Measurements from ENCODE around the gene ANKH.

The ANKH gene

GRCh38 chr5:14753947-14754346 is 117.6 kb downstream of the ANKH start:
- in situ Hi-C loops (cut with HindIII; ENCODE audit: low pct_ligation_motif_present, low pct_unique_long_range_greater_than_20kb, low sequenced_read_pairs), result no loop called here
- DNase-seq, result no peak

- DNase-seq, result no peak
Measured at GRCh38 chr5:14753292-14753691, 118.3 kb downstream of the ANKH start.

DNA sequence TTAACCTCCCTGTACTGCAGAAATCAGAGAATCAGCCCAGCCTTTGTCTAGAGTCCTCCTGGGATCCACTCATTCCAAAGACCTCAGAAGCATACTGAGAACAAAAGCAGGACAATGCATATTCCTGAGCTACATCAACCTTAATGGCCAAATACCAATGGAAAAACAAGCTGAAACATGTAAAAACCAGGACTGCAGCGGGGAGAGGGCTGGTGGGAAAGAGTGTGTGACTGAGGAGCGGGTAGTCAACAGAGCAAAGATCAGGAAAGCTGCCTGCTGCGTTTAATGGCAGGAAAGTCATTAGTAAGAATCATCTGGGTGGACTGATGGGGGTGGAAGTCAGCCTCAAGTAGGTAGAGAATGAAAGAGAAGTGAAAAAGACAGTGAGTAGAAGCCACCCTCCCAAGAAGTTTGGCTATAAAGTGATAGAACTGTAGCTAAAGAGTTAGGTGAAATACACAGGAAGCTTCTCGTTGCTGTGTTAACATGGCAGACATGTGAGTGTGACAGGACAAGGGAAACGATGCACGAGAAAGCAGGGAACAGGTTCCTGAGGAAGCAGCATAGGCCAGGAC is 119.0 kb downstream of the ANKH start:
- in situ Hi-C loops (cut with HindIII; ENCODE audit: low pct_ligation_motif_present, low pct_unique_long_range_greater_than_20kb, low sequenced_read_pairs), result no loop called here
- DNase-seq, result no peak

More at GRCh38 chr5:14753292-14753691, 118.3 kb downstream of the ANKH start:
- in situ Hi-C loops (cut with HindIII; ENCODE audit: low pct_ligation_motif_present, low pct_unique_long_range_greater_than_20kb, low sequenced_read_pairs), result no loop called here

- in situ Hi-C loops (cut with HindIII; ENCODE audit: low pct_ligation_motif_present, low pct_unique_long_range_greater_than_20kb, low sequenced_read_pairs), result no loop called here
- DNase-seq, result no peak
Measured at GRCh38 chr5:14750712-14751111, 120.9 kb downstream of the ANKH start.

GRCh38 chr5:14749579-14750101 is 121.9 kb downstream of the ANKH start:
- DNase-seq, result no peak
- in situ Hi-C loops (cut with HindIII; ENCODE audit: low pct_ligation_motif_present, low pct_unique_long_range_greater_than_20kb, low sequenced_read_pairs), result no loop called here

GRCh38 chr5:14748180-14748900 is 123.2 kb downstream of the ANKH start:
- in situ Hi-C loops (cut with HindIII; ENCODE audit: low pct_ligation_motif_present, low pct_unique_long_range_greater_than_20kb, low sequenced_read_pairs), result no loop called here
- DNase-seq, result no peak

GRCh38 chr5:14745753-14746152 is 125.8 kb downstream of the ANKH start:
- in situ Hi-C loops (cut with HindIII; ENCODE audit: low pct_ligation_motif_present, low pct_unique_long_range_greater_than_20kb, low sequenced_read_pairs), result no loop called here

DNA sequence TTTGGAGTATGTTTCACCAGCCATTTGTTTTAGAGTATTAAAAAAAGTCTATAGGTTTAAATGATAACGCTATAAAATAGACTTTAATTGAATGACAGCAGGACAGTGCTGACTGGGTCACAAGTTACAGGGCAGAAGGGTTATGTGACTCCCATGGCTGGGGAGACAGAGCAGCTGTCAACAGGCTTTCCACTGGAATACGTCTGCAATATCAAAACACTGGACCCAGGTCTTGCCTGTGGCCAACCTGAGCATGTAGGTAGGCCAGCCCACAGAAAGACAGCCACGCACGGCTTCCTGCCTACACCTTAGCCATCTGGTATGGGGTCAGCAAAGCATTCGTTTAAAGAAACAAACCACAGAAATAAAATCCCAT is 126.4 kb downstream of the ANKH start:
- in situ Hi-C loops (cut with HindIII; ENCODE audit: low pct_ligation_motif_present, low pct_unique_long_range_greater_than_20kb, low sequenced_read_pairs), result no loop called here
- no peak for DNase-seq

More at GRCh38 chr5:14745753-14746152, 125.8 kb downstream of the ANKH start:
- DNase-seq, result no peak

GRCh38 chr5:14744296-14745187 is 127.0 kb downstream of the ANKH start:
- in situ Hi-C loops (cut with HindIII; ENCODE audit: low pct_ligation_motif_present, low pct_unique_long_range_greater_than_20kb, low sequenced_read_pairs), result no loop called here
- DNase-seq, result no peak

- in situ Hi-C loops (cut with HindIII; ENCODE audit: low pct_ligation_motif_present, low pct_unique_long_range_greater_than_20kb, low sequenced_read_pairs), result no loop called here
- DNase-seq, result no peak
Measured at GRCh38 chr5:14743601-14744295, 127.8 kb downstream of the ANKH start.

- in situ Hi-C loops (cut with HindIII; ENCODE audit: low pct_ligation_motif_present, low pct_unique_long_range_greater_than_20kb, low sequenced_read_pairs), result no loop called here
- DNase-seq, result no peak
Measured at GRCh38 chr5:14742498-14742897, 129.1 kb downstream of the ANKH start.

- DNase-seq, result no peak
- in situ Hi-C loops (cut with HindIII; ENCODE audit: low pct_ligation_motif_present, low pct_unique_long_range_greater_than_20kb, low sequenced_read_pairs), result no loop called here
Measured at GRCh38 chr5:14741801-14742440, 129.7 kb downstream of the ANKH start.

DNA sequence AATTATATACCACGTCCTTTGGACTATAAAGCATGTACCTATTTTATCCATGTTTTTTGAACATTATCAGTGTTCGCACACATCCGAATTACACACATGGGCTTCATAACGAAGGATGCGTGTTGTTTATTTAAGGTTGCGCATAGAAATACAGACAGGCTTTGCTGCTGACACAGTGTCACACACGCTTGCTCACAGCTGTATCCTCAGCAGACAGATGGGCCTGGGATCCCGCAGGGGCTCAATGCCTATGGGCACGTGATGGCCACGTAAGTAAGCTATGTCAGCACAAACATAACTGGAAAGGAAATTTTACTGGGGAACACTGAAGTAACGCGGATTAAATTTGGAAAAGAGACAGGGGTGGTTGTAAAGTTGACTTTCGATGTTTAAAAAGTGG is 130.4 kb downstream of the ANKH start:
- DNase-seq, result no peak
- in situ Hi-C loops (cut with HindIII; ENCODE audit: low pct_ligation_motif_present, low pct_unique_long_range_greater_than_20kb, low sequenced_read_pairs), result no loop called here

- in situ Hi-C loops (cut with HindIII; ENCODE audit: low pct_ligation_motif_present, low pct_unique_long_range_greater_than_20kb, low sequenced_read_pairs), result no loop called here
- no peak for DNase-seq
Measured at GRCh38 chr5:14739981-14740380, 131.6 kb downstream of the ANKH start.

- in situ Hi-C loops (cut with HindIII; ENCODE audit: low pct_ligation_motif_present, low pct_unique_long_range_greater_than_20kb, low sequenced_read_pairs), result no loop called here
- no peak for DNase-seq
Measured at GRCh38 chr5:14739538-14739937, 132.0 kb downstream of the ANKH start.

DNA sequence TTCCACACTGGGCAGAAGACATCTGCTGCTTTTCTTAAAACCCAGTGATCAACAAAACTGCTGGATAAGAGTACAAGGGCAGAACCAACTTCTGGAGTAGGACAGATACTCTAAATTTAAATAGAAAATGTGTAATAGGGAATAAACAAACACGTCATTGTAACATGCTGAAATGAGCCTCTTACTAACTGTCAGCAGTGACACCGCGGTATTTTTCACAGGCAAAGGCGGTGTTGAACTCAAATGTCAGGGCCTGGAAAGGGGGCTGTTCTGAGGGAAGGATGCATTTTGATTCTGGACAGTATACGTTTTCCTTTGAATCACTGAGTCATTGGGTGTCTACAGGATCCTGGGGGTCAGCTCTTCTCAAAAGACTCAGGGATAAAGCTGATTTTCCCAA is 133.5 kb downstream of the ANKH start:
- no peak for DNase-seq
- in situ Hi-C loops (cut with HindIII; ENCODE audit: low pct_ligation_motif_present, low pct_unique_long_range_greater_than_20kb, low sequenced_read_pairs), result no loop called here

GRCh38 chr5:14737291-14737690 is 134.3 kb downstream of the ANKH start:
- in situ Hi-C loops (cut with HindIII; ENCODE audit: low pct_ligation_motif_present, low pct_unique_long_range_greater_than_20kb, low sequenced_read_pairs), result no loop called here
- no peak for DNase-seq

DNA sequence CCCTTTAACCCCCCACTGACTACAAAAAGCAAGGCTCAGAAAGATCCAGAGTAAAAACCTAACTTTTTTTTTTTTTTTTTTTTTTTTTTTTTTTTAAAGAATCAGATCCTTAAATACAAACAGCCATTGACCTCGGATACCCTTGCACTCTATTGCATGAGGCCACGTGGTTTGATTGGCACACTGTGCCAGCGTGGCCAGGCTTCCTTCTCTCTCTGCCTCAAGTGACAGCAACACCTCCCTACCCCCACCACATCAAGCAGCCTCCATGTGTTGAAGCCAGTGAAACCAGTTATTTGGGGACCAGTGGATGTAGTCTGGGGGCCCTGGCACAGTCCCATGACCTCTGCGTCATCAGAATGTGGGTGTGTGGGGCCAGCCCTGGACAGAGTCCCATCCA is 135.6 kb downstream of the ANKH start:
- in situ Hi-C loops (cut with HindIII; ENCODE audit: low pct_ligation_motif_present, low pct_unique_long_range_greater_than_20kb, low sequenced_read_pairs), result no loop called here
- no peak for DNase-seq

Measured in ACHN (cell line).